ENCODE data around the gene TKFC.
A peak's percentile ranks its signal among the peaks of the same experiment; 100 is the strongest.

TKFC gene

GRCh38 chr11:61392981-61393595, 60.1 kb downstream of the TKFC start:
- TF ChIP-seq ZNF692 (tag by site-specific recombination; IDR thresholded peaks at IDR 0.05) (no peak), CTCF (tag by site-specific recombination; IDR thresholded peaks at IDR 0.05) (0 out of 2 replicates have a peak, but pooled peaks have one; percentile 12), ZNF529 (tag by site-specific recombination; IDR thresholded peaks at IDR 0.05; ENCODE audit: insufficient replicate concordance) (no peak), ZNF184 (tag by site-specific recombination; IDR thresholded peaks at IDR 0.05) (no peak), ZNF175 (tag by site-specific recombination; IDR thresholded peaks at IDR 0.05) (no peak), ZNF202 (tag by site-specific recombination; IDR thresholded peaks at IDR 0.05; ENCODE audit: borderline replicate concordance) (no peak), ZBTB26 (tag by site-specific recombination; optimal IDR thresholded peaks at IDR 0.05) (no peak), ZNF654 (tag by site-specific recombination; IDR thresholded peaks at IDR 0.05; ENCODE audit: low read depth) (0 out of 2 replicates have a peak, but pooled peaks have one; percentile 12), ZNF23 (tag by site-specific recombination; IDR thresholded peaks at IDR 0.05; ENCODE audit: borderline replicate concordance) (no peak), ATF2 (tag by site-specific recombination; IDR thresholded peaks at IDR 0.05; ENCODE audit: low read depth) (no peak), PRDM6 (tag by site-specific recombination; IDR thresholded peaks at IDR 0.05) (no peak), ZNF747 (tag by site-specific recombination; IDR thresholded peaks at IDR 0.05) (no peak)
- ChIA-PET POLR2A (interaction anchor here (0.6 to 3.4 kb wide), 13 partner anchors 9 to 1493 kb away, joined by 3 to 38 read pairs (median 4); partner anchors contain the start of genes CPSF7, CYB561A3, SDHAF2 and TMEM109), CTCF (interaction anchor here (0.8 to 3.7 kb wide), 11 partner anchors 9 to 206 kb away, joined by 3 to 42 read pairs (median 4); no protein-coding TSS in a partner anchor)
- Histone ChIP-seq H3K27ac (ENCODE audit: extremely low read depth, low read depth, low read length) (peak overlapping the region; percentile 65), H3K4me1 (ENCODE audit: control insufficient read depth, insufficient read depth, low read length) (no peaks in the 10 kb centered on the region), H3K4me3 (ENCODE audit: low read depth, low read length) (peak overlapping the region; percentile 70), H3K9me3 (ENCODE audit: control insufficient read depth, insufficient read depth, low read depth, low read length) (no peaks in the 10 kb centered on the region), H3K36me3 (ENCODE audit: control insufficient read depth in 2 of 2, insufficient read depth in 1 of 2, low read length in 2 of 2) (peaks cover 0 to 3% of the 10 kb centered on the region in 2 experiments; a peak in 1 of 3 replicates)

Measured in HEK293 (cell line).